Measurements from ENCODE around the gene ANKRD39. TPM values are rescaled to one million over a fixed set of nuclear protein-coding genes. Genes with fewer than 3 reads are reported as not detected.

ANKRD39 gene
- total and polyA plus RNA-seq, 4 donors = 4.7 to 22.7 (median 10.7) TPM

DNA sequence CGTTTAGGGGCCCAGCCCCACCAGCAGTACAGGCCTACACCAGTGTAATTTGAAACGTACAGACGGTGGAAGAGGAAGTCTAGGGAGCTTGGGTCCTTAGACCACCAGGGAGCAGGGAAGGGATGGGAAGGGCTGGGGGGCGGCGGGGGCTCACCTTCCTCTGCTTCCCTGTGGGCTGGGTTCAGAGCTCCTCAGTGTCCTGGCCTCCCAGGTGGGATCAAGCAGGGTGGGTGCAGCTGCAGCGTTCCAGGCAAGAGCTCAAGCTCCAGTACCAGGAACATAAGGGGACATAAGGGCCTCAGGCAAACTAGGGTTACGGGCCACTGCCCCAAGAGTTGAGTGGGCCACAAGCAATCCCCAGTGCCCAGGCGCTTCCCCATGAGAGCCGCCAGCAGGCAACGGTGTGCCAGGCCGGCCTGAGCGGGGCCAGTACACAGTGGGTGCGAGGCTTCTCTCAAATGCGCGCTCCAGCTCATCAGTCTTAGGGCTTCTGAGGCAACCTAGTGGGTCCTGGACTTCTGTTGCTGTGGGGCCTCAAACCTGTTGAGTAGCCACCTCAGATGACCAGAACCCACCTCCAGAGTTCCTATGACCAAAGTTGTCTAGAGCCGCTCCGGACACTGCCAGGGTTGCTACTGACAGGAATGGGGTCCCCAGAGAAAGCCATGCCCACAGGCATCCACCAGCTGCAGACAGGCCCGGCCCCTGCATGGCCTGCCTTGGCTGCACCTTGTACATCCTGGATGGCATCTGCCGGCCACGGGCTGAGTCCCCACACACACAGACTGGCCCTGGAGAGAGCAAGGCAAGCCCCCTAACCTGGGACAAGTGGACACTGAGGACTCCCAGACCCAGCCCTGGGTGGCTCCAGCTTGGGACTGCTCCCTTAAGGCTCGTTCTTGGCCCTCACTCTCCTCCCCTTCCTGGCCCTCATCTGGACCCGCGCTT is 19.2 kb downstream of the ANKRD39 start:
- no peak overlapping the region for H3K9ac ChIP-seq (ENCODE audit: low read depth in 1 of 2, low read length in 2 of 2)
- 93% methylated on average over 23 of the region's 23 CpGs for WGBS
- no peak overlapping the region for H3K27ac ChIP-seq (ENCODE audit: low read depth in 1 of 2, low read length in 2 of 2)
- H3K27me3 ChIP-seq (ENCODE audit: control insufficient read depth in 4 of 4, insufficient read depth in 4 of 4, low read length in 3 of 4) = no peaks in the 10 kb centered on the region
- no peak for TF ChIP-seq FOXA1 (IDR thresholded peaks at IDR 0.05)
- no peak for TF ChIP-seq YY1 (IDR thresholded peaks at IDR 0.05)
- no peak for TF ChIP-seq TAF1 (conservative IDR thresholded peaks at IDR 0.05)
- TF ChIP-seq FOXA2 (IDR thresholded peaks at IDR 0.05) = no peak
- no peak for TF ChIP-seq SP1 (IDR thresholded peaks at IDR 0.05)
- TF ChIP-seq, protein P1, sequence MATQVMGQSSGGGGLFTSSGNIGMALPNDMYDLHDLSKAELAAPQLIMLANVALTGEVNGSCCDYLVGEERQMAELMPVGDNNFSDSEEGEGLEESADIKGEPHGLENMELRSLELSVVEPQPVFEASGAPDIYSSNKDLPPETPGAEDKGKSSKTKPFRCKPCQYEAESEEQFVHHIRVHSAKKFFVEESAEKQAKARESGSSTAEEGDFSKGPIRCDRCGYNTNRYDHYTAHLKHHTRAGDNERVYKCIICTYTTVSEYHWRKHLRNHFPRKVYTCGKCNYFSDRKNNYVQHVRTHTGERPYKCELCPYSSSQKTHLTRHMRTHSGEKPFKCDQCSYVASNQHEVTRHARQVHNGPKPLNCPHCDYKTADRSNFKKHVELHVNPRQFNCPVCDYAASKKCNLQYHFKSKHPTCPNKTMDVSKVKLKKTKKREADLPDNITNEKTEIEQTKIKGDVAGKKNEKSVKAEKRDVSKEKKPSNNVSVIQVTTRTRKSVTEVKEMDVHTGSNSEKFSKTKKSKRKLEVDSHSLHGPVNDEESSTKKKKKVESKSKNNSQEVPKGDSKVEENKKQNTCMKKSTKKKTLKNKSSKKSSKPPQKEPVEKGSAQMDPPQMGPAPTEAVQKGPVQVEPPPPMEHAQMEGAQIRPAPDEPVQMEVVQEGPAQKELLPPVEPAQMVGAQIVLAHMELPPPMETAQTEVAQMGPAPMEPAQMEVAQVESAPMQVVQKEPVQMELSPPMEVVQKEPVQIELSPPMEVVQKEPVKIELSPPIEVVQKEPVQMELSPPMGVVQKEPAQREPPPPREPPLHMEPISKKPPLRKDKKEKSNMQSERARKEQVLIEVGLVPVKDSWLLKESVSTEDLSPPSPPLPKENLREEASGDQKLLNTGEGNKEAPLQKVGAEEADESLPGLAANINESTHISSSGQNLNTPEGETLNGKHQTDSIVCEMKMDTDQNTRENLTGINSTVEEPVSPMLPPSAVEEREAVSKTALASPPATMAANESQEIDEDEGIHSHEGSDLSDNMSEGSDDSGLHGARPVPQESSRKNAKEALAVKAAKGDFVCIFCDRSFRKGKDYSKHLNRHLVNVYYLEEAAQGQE (IDR thresholded peaks at IDR 0.05) = no peak
- no peak for TF ChIP-seq EGR1 (IDR thresholded peaks at IDR 0.05; ENCODE audit: low read depth in 2 of 2)
- TF ChIP-seq RXRA (IDR thresholded peaks at IDR 0.05) = no peak
- TF ChIP-seq GABPA (IDR thresholded peaks at IDR 0.05 in 1 of 2, conservative IDR thresholded peaks at IDR 0.05 in 1 of 2) = no peak
- TF ChIP-seq, protein P2, sequence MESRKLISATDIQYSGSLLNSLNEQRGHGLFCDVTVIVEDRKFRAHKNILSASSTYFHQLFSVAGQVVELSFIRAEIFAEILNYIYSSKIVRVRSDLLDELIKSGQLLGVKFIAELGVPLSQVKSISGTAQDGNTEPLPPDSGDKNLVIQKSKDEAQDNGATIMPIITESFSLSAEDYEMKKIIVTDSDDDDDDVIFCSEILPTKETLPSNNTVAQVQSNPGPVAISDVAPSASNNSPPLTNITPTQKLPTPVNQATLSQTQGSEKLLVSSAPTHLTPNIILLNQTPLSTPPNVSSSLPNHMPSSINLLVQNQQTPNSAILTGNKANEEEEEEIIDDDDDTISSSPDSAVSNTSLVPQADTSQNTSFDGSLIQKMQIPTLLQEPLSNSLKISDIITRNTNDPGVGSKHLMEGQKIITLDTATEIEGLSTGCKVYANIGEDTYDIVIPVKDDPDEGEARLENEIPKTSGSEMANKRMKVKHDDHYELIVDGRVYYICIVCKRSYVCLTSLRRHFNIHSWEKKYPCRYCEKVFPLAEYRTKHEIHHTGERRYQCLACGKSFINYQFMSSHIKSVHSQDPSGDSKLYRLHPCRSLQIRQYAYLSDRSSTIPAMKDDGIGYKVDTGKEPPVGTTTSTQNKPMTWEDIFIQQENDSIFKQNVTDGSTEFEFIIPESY (IDR thresholded peaks at IDR 0.05) = no peak
- TF ChIP-seq, protein P3, sequence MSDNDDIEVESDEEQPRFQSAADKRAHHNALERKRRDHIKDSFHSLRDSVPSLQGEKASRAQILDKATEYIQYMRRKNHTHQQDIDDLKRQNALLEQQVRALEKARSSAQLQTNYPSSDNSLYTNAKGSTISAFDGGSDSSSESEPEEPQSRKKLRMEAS (IDR thresholded peaks at IDR 0.05) = no peak
- H3K36me3 ChIP-seq (ENCODE audit: control insufficient read depth in 4 of 4, insufficient read depth in 3 of 4, low read depth in 1 of 4, low read length in 3 of 4) = peaks cover 0 to 17% (median 6%) of the 10 kb centered on the region in 4 donors
- H3K4me3 ChIP-seq (ENCODE audit: low read depth in 1 of 3, low read length in 3 of 3) = no peak overlapping the region
- peaks cover 0 to 7% (median 2%) of the 10 kb centered on the region in 4 donors for H3K4me1 ChIP-seq (ENCODE audit: control insufficient read depth in 4 of 4, insufficient read depth in 4 of 4, low read length in 3 of 4)
- no peaks in the 10 kb centered on the region for H3K9me3 ChIP-seq (ENCODE audit: control insufficient read depth in 4 of 4, low read length in 3 of 4)
- DNase-seq (ENCODE audit: low spot score) = no peak

DNA sequence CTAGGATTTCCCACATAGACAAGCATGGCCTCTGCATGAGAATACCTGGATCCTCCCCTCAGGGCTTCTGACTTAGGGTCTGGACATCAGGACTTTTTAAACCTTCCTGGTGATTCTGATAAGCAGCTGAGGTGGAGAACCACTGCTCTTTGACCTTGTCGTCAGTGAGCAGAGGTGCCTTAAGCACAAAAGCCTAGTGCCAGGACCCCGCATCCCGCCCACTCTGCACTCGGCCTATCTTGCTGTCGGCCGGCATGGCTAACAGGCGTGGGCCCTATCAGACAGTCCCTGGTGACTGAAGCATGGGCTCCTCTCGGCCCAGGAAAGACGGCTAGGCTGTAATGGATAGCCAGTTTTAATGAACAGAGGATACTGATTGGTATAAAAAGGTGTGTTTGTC is 20.2 kb downstream of the ANKRD39 start:
- Histone ChIP-seq H3K27me3 (ENCODE audit: control insufficient read depth in 4 of 4, insufficient read depth in 4 of 4, low read length in 3 of 4) (no peaks in the 10 kb centered on the region), H3K27ac (ENCODE audit: low read depth in 1 of 2, low read length in 2 of 2) (no peak overlapping the region), H3K4me3 (ENCODE audit: low read depth in 1 of 3, low read length in 3 of 3) (no peak overlapping the region), H3K36me3 (ENCODE audit: control insufficient read depth in 4 of 4, insufficient read depth in 3 of 4, low read depth in 1 of 4, low read length in 3 of 4) (peaks cover 0 to 17% (median 6%) of the 10 kb centered on the region in 4 donors), H3K4me1 (ENCODE audit: control insufficient read depth in 4 of 4, insufficient read depth in 4 of 4, low read length in 3 of 4) (peaks cover 3 to 17% (median 12%) of the 10 kb centered on the region in 4 donors), H3K9me3 (ENCODE audit: control insufficient read depth in 4 of 4, low read length in 3 of 4) (no peaks in the 10 kb centered on the region), H3K9ac (ENCODE audit: low read depth in 1 of 2, low read length in 2 of 2) (no peak overlapping the region)
- no peak for DNase-seq (ENCODE audit: low spot score)
- TF ChIP-seq RXRA (IDR thresholded peaks at IDR 0.05) = no peak
- 95% methylated on average over 9 of the region's 9 CpGs for WGBS
